Measurements from ENCODE around the gene USP12.
"Not testable (repeated sequence)": the region's sequence is repeated elsewhere in the genome, so short reads cannot be mapped to it uniquely, and the experiment has no call there.

- TF ChIP-seq CTCF (conservative IDR thresholded peaks at IDR 0.05; ENCODE audit: low read depth in 2 of 2); EZH2phosphoT487 (IDR thresholded peaks at IDR 0.05; ENCODE audit: unreplicated experiment); POLR2AphosphoS5 (IDR thresholded peaks at IDR 0.05; ENCODE audit: low read depth); EZH2 (IDR thresholded peaks at IDR 0.05; ENCODE audit: low read depth, unreplicated experiment); ZNF114 (CRISPR knock-in tag; IDR thresholded peaks at IDR 0.05); REST (IDR thresholded peaks at IDR 0.05; ENCODE audit: unreplicated experiment); JUNB (IDR thresholded peaks at IDR 0.05; ENCODE audit: unreplicated experiment); STAT1 (IDR thresholded peaks at IDR 0.05; ENCODE audit: unreplicated experiment): not testable (repeated sequence)
Observed at GRCh38 chr13:27192367-27192766, 20.8 kb upstream of the USP12 start.

Data from GM23338 (cell line).